Measurements from ENCODE around the gene LAMB4.

Gene LAMB4

DNA sequence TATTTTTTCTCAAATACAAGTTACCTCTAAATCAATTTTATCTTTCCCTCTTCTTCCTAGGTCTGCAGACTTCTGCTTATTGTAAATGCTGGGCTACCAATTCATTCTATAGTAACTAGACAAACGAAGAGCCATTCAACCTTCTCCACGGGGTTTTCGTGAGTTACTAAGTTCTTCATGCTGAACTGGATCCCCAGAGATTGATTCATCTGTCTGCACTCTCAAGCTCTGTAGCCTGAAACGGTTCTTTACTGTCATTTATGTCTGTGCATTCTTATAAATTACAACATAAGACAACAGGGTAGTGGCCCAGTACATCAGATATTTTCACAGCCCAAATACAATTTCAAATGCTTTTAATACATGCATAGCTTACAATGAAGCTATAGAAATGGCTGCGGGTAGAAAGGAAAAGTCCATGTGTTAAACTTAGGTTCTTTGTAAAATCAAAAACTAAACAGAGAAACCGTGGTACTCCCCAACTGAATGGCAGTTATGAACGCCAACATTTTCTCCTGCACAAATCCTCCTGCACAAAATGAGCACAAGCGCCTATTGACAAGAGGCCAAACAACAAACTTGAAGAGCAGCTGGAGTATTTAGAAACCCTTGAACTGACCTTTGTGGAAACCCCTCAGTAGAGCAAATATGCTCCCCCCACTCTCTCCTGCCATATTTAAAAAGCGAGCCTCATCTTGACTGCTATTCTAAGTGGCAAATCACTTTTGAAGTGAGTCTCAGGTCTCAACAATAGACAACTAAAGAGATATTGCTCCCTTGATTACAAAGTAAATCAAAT is 147.9 kb downstream of the LAMB4 start:
- H3K27me3 ChIP-seq (ENCODE audit: insufficient read depth, poor library complexity, severe bottlenecking) = no peaks in the 10 kb centered on the region
- DNase-seq (ENCODE audit: low read depth in 1 of 2, low spot score in 1 of 2) = no peak
- TF ChIP-seq, protein P1, sequence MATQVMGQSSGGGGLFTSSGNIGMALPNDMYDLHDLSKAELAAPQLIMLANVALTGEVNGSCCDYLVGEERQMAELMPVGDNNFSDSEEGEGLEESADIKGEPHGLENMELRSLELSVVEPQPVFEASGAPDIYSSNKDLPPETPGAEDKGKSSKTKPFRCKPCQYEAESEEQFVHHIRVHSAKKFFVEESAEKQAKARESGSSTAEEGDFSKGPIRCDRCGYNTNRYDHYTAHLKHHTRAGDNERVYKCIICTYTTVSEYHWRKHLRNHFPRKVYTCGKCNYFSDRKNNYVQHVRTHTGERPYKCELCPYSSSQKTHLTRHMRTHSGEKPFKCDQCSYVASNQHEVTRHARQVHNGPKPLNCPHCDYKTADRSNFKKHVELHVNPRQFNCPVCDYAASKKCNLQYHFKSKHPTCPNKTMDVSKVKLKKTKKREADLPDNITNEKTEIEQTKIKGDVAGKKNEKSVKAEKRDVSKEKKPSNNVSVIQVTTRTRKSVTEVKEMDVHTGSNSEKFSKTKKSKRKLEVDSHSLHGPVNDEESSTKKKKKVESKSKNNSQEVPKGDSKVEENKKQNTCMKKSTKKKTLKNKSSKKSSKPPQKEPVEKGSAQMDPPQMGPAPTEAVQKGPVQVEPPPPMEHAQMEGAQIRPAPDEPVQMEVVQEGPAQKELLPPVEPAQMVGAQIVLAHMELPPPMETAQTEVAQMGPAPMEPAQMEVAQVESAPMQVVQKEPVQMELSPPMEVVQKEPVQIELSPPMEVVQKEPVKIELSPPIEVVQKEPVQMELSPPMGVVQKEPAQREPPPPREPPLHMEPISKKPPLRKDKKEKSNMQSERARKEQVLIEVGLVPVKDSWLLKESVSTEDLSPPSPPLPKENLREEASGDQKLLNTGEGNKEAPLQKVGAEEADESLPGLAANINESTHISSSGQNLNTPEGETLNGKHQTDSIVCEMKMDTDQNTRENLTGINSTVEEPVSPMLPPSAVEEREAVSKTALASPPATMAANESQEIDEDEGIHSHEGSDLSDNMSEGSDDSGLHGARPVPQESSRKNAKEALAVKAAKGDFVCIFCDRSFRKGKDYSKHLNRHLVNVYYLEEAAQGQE (IDR thresholded peaks at IDR 0.05; ENCODE audit: insufficient replicate concordance, low read depth) = no peak
- TF ChIP-seq GABPA (IDR thresholded peaks at IDR 0.05; ENCODE audit: low read depth) (no peak), POLR2AphosphoS5 (IDR thresholded peaks at IDR 0.05; ENCODE audit: low read depth) (no peak), SPI1 (IDR thresholded peaks at IDR 0.05; ENCODE audit: borderline replicate concordance, low read depth) (no peak)
- TF ChIP-seq, protein P2, sequence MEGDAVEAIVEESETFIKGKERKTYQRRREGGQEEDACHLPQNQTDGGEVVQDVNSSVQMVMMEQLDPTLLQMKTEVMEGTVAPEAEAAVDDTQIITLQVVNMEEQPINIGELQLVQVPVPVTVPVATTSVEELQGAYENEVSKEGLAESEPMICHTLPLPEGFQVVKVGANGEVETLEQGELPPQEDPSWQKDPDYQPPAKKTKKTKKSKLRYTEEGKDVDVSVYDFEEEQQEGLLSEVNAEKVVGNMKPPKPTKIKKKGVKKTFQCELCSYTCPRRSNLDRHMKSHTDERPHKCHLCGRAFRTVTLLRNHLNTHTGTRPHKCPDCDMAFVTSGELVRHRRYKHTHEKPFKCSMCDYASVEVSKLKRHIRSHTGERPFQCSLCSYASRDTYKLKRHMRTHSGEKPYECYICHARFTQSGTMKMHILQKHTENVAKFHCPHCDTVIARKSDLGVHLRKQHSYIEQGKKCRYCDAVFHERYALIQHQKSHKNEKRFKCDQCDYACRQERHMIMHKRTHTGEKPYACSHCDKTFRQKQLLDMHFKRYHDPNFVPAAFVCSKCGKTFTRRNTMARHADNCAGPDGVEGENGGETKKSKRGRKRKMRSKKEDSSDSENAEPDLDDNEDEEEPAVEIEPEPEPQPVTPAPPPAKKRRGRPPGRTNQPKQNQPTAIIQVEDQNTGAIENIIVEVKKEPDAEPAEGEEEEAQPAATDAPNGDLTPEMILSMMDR (IDR thresholded peaks at IDR 0.05; ENCODE audit: insufficient read depth, low read length) = no peak
- no peak overlapping the region for H3K27ac ChIP-seq (replicated peaks)
- H3K4me3 ChIP-seq (replicated peaks; ENCODE audit: insufficient read depth, low read length) = no peak overlapping the region

DNA sequence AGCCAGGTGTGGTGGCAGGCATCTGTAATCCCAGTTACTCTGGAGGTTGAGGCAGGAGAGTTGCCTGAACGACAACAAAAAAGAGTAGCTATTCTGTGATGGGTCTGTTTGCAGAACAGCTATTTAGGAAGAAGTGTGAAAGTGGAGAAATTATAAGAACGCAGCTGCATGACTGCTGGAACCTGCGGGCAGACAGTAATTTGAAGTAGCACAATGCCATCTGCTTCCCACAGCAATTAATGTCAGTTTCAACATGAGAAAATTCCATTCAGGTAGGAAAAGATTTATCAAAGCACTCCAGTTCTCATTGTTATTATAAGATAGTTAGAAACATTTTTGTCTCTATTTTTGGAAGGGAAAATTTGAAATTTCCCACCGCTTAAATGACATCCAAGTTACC is 148.7 kb downstream of the LAMB4 start:
- no peak overlapping the region for H3K4me3 ChIP-seq (replicated peaks; ENCODE audit: insufficient read depth, low read length)
- TF ChIP-seq GABPA (IDR thresholded peaks at IDR 0.05; ENCODE audit: low read depth) (no peak), POLR2AphosphoS5 (IDR thresholded peaks at IDR 0.05; ENCODE audit: low read depth) (no peak)
- no peak overlapping the region for H3K27ac ChIP-seq (replicated peaks)
- no peaks in the 10 kb centered on the region for H3K27me3 ChIP-seq (ENCODE audit: insufficient read depth, poor library complexity, severe bottlenecking)
- DNase-seq (ENCODE audit: low read depth in 1 of 2, low spot score in 1 of 2) = no peak

DNA sequence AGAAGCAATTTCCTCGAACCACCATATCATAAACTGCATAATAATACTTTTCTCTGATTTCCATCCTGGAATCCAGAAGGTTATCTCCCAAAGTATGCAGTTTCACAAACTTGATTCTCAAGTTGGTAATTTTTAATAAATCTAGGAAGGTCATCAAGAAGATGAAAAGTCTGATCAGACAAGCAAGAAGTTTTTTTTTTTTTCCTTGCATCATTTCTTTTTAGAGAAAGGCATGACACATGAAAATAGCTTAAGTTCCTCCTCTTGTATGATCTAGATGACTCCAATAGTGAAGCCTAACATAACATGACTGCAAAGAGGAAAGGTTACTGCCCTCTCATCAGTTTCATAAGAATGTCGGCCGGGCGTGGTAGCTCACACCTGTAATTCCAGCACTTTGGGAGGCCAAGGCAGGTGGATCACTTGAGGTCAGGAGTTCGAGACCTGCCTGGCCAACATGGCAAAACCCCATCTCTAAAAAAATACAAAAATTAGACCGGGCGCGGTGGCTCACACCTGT is 149.4 kb downstream of the LAMB4 start:
- TF ChIP-seq, protein P1 (IDR thresholded peaks at IDR 0.05; ENCODE audit: insufficient replicate concordance, low read depth) = no peak
- TF ChIP-seq SPI1 (IDR thresholded peaks at IDR 0.05; ENCODE audit: borderline replicate concordance, low read depth) = no peak
- TF ChIP-seq, protein P2 (IDR thresholded peaks at IDR 0.05; ENCODE audit: insufficient read depth, low read length) = no peak
- TF ChIP-seq GABPA (IDR thresholded peaks at IDR 0.05; ENCODE audit: low read depth) = no peak
- no peak for TF ChIP-seq POLR2AphosphoS5 (IDR thresholded peaks at IDR 0.05; ENCODE audit: low read depth)
- no peak overlapping the region for H3K4me3 ChIP-seq (replicated peaks; ENCODE audit: insufficient read depth, low read length)
- H3K27ac ChIP-seq (replicated peaks) = no peak overlapping the region
- no peaks in the 10 kb centered on the region for H3K27me3 ChIP-seq (ENCODE audit: insufficient read depth, poor library complexity, severe bottlenecking)
- no peak for DNase-seq (ENCODE audit: low read depth in 1 of 2, low spot score in 1 of 2)

DNA sequence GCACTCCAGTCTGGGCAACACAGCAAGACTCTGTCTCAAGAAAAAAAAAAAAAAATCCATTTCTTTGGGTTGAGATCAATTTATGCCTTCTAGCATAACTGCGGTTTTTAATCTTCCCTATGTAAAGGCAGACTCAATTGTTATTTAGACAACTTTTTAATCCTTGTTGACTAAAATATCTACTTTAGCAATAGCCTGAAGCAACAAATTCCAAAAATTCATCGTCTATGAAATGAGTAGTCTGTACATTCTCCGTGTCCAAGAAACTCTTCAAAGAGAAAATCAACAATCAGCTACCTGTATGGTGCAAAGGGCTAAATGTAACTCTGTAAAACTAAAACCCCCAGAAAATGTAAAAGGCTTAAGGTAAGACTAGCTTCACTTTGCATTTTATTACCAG is 150.0 kb downstream of the LAMB4 start:
- no peak overlapping the region for H3K27ac ChIP-seq (replicated peaks)
- no peak for DNase-seq (ENCODE audit: low read depth in 1 of 2, low spot score in 1 of 2)
- TF ChIP-seq, protein P1 (IDR thresholded peaks at IDR 0.05; ENCODE audit: insufficient replicate concordance, low read depth) = no peak
- TF ChIP-seq SPI1 (IDR thresholded peaks at IDR 0.05; ENCODE audit: borderline replicate concordance, low read depth) = no peak
- no peak for TF ChIP-seq GABPA (IDR thresholded peaks at IDR 0.05; ENCODE audit: low read depth)
- no peak for TF ChIP-seq POLR2AphosphoS5 (IDR thresholded peaks at IDR 0.05; ENCODE audit: low read depth)
- TF ChIP-seq, protein P2 (IDR thresholded peaks at IDR 0.05; ENCODE audit: insufficient read depth, low read length) = no peak
- no peaks in the 10 kb centered on the region for H3K27me3 ChIP-seq (ENCODE audit: insufficient read depth, poor library complexity, severe bottlenecking)
- no peak overlapping the region for H3K4me3 ChIP-seq (replicated peaks; ENCODE audit: insufficient read depth, low read length)
